COLO829 (cell line): ENCODE data around the gene INPPL1.

Experiments
- DNase-seq: peaks from one replicate; pipeline ENCODE4 v3.0.0; 2012; ENCODE audit warnings: low spot score

INPPL1 gene

GRCh38 chr11:72233056-72233772 lies 8.6 kb downstream of the INPPL1 start:
- DNase-seq, result no peak

GRCh38 chr11:72233773-72234513 lies 9.4 kb downstream of the INPPL1 start:
- DNase-seq, result no peak

- DNase-seq, result no peak
Observed at GRCh38 chr11:72234514-72234830, 9.9 kb downstream of the INPPL1 start.

- DNase-seq, result no peak
Observed at GRCh38 chr11:72234920-72235319, 10.4 kb downstream of the INPPL1 start.

GRCh38 chr11:72235351-72236057 lies 10.9 kb downstream of the INPPL1 start:
- DNase-seq, result no peak

GRCh38 chr11:72236083-72236697 lies 11.6 kb downstream of the INPPL1 start:
- no peak for DNase-seq

- DNase-seq, result no peak
Observed at GRCh38 chr11:72236774-72237111, 12.2 kb downstream of the INPPL1 start.

GRCh38 chr11:72237112-72237931 lies 12.8 kb downstream of the INPPL1 start:
- DNase-seq, result no peak

- peak; percentile 62 for DNase-seq
Observed at GRCh38 chr11:72238040-72238450, 13.5 kb downstream of the INPPL1 start.

- no peak for DNase-seq
Observed at GRCh38 chr11:72238492-72239312, 14.1 kb downstream of the INPPL1 start.

GRCh38 chr11:72239313-72239848 lies 14.8 kb downstream of the INPPL1 start:
- DNase-seq, result no peak

- DNase-seq, result no peak
Observed at GRCh38 chr11:72239849-72240460, 15.4 kb downstream of the INPPL1 start.

GRCh38 chr11:72240461-72241290 lies 16.1 kb downstream of the INPPL1 start:
- DNase-seq, result no peak

GRCh38 chr11:72241291-72241781 lies 16.8 kb downstream of the INPPL1 start:
- DNase-seq, result no peak

- DNase-seq, result no peak
Observed at GRCh38 chr11:72242141-72242540, 17.6 kb downstream of the INPPL1 start.

GRCh38 chr11:72243173-72244059 lies 18.8 kb downstream of the INPPL1 start:
- no peak for DNase-seq

- no peak for DNase-seq
Observed at GRCh38 chr11:72244060-72244360, 19.4 kb downstream of the INPPL1 start, which contains the start of gene PHOX2A. Gene PHOX2A (minus strand): TSS chr11:72244176. CDS start chr11:72244004, 172 bp downstream.
